Measurements from ENCODE around the gene B4GALT4.

GRCh38 chr3:119243712-119244111, 3.0 kb upstream of the B4GALT4 start:
- TF ChIP-seq POLR2AphosphoS5 (IDR thresholded peaks at IDR 0.05; ENCODE audit: low read depth, low read length) (no peak), SIN3A (IDR thresholded peaks at IDR 0.05; ENCODE audit: borderline replicate concordance, insufficient read depth, low read length) (no peak), TAF1 (IDR thresholded peaks at IDR 0.05; ENCODE audit: borderline replicate concordance, insufficient read depth, low read length) (no peak), REST (IDR thresholded peaks at IDR 0.05; ENCODE audit: insufficient read depth in 1 of 2, low read depth in 2 of 2, low read length in 2 of 2) (no peak)

Data from PFSK-1 (cell line).